ENCODE results near the gene PCP4L1.
"Not testable (repeated sequence)": the region's sequence is repeated elsewhere in the genome, so short reads cannot be mapped to it uniquely, and the experiment has no call there.

Gene PCP4L1

DNA sequence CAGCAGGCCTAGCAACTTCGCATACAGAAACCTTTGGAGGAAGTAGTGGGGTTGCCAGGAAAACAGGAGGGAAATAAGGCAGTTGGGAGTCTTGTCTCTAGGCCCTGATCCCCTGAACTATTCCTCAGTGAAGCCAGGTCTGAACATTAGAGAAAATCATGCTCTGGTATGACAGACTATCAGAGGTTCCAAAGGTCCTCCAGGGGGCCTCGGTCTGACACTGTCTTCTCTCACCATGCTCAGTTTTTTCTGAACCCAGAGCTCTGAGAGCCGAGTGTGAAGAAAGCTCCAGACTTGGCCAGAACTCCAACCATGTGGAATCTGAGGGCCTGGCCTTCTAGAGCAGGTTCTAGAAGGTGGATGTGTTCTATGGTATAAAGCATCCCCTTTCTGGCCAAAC, 28.6 kb upstream of the PCP4L1 start:
- no peak for DNase-seq

DNA sequence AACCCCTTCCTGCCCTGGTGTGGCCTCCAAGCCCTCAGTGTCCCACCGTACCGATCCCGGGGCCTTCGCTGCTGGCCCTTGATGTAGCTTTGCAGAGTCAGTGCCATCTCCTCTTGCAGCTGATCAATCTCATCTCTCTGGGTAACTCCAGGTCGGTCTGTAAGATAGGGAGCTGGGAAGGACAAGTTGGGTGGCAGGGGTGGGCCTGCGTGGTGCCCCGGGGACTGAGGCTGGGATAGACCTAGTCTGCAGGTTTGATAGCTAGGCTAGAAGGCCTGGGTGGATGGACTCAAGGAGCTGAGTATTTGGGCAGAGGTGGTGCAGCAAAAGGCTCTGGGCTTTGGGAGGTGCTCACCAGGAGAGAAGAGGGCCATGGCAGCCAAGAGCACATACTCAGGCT, 27.8 kb upstream of the PCP4L1 start:
- DNase-seq: no peak

DNA sequence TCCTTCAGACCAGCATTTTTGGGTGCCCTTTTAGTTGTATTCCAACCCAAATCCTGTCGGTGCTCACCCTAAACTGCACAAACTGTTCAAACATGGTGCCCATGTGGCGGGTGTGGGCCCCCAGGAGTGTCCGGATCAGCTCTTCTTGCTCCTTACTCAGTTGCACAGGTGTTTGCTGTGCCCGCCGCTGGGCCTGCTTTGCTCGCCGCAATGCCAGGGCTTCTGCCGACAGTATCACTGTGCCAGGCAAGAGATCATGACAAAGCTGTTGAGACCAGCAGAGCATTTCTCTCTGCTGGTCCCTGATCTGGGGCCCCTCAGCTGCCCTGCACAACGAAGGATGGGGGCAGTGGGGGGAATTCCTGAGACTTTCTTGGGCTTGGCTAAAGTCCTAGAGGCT, 25.4 kb upstream of the PCP4L1 start:
- DNase-seq: no peak

DNA sequence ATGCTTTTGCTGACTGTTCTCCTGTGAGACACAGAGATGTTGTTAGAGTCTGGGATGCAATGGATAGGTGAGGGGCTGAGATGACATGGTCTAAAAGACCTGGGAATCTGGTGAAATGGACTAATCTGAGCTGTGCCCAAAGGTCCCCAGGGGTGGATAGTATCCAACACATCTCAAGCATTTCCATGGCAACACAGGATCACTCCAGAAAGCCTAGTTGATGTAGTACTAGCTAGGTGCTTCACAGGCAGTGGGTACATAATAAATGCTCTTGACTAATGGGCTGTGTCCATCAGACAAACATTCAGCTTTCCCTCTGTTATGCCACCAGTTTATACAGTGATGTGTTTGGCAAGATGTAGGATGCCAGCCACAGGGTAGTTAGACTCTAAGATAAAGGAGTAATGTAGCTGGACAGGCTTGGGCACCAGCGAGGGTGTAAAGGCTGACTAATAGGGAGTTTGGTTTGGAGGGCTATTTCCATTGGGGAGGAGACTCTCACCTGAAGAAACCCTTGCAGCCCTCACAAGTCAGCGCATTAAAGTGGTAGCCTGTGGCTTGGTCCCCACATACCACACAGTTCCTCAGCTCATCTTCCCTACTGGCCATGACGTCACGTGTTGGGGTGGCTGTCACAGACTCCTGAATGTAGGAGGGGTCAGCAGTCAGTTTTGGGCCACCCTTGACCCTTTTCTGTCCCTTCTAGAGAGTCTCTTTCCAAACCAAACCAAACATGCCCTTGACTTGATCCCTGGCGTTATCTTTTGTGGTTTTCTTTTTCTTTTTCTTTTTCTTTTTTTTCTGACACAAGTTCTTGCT, 22.4 kb upstream of the PCP4L1 start:
- DNase-seq: no peak

DNA sequence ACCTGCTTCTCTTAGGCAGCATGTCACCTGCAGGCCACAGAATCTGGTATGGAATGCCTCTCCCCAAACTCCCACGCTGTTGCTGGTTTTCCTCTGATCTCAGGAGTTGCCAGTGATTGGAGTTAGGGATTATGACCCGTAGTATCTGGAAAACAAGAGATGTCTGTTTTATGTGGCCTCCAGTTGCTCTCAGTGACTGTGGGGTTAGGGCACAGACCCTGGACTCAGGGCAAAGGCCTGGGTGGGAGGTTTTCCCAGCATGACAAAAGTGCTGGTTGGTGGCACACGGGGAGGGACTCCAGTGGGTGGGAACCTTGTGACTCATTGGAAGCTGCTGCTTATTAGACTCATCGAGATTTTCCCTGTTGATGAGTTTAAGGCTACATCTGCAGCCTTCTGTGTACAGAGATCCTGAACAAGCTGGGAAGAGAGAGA, 20.5 kb upstream of the PCP4L1 start, which contains the start of gene NR1I3:
NR1I3 (minus strand) TSS at position 165 of the 435 bp plus-strand sequence. CDS start 1,638 bp downstream, outside the sequence.
- no peak for DNase-seq

DNA sequence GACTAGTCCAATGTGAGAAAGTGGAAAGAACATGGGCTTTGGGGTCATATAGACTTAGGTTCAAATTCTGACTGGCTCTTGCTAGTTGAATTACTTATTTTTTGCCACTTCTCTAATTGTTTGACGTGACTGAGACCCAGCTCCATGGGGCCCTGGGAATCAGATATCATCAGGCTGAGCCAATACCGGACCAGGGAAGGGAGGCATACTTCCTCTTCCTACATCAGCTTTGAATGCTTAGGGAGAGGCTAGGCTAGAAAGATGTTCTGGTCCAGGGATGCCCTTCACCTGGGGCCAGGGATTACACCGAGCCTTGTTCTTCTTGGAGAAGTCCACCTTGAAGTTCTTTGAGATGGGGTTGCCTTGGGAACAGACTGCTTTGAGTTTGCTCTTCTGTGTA, 16.9 kb upstream of the PCP4L1 start:
- DNase-seq: no peak

DNA sequence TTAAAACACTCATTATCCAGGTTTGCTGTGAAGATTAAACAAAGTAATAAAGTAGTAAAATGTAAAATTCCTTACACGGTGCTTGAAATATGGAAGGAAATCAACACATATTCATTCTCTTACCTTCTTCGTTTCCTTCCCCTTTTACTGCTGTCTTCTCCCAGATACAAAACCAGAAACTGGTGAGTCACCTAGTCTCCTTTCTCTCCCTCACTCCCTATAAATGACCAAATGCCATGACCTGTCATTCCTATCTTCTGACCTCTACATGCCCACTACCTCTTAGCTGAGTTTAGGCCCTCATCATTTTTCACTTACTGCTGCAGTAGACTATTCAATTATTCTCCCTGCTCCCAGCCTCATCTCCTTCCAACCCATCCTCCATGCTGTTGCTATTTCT, 16.2 kb upstream of the PCP4L1 start:
- DNase-seq: no peak

- DNase-seq: no peak
Observed at GRCh38 chr1:161244888-161245287, 13.7 kb upstream of the PCP4L1 start.

GRCh38 chr1:161250100-161250499, 8.4 kb upstream of the PCP4L1 start:
- DNase-seq: not testable (repeated sequence)

DNA sequence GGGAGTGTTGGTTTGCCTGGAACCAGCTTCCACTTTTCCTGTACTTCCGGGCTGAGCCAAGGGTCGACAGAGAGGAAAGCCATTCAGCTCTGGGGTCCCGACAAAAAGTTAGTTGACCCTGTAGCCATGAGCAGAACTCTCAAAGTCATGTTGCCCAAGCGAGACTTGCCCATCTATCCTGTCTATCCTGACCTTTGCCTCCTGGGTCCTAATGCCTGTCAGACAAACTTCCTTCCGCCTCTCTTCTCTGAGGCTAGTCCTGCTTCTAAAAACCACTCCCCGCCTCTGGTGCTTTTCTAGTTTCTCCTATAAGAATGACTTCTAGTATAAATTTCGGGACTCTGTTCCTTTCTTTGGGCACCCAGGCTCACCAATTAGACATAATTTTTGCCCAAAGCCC, 7.7 kb upstream of the PCP4L1 start:
- DNase-seq: no peak

GRCh38 chr1:161251579-161251978, 7.0 kb upstream of the PCP4L1 start:
- no peak for DNase-seq

GRCh38 chr1:161255302-161255701, 3.2 kb upstream of the PCP4L1 start:
- not testable (repeated sequence) for DNase-seq

DNA sequence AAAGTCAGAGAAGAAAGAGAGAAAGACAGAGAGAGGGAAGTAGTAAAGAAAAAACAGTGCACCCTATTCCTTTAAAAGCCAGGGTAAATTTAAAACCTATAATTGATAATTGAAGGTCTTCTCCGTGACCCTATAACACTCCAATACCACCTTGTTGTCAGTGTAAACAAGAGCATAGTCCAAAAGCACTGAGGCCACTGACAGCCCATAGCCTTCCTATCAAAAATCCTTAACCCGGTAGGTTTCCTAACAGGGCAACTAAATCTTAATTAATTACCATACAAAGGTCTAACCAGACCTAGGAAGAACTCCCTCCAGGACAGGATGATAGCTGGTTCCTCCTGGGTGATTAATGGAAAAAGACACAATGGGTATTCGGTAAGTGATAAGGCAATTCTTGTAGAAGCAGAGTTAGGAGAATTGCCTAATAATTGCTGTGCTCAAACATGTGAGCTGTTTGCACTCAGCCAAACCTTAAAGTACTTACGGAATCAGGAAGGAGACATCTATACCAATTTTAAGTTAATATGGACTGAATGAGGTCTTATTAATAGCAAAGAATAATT, 2.5 kb upstream of the PCP4L1 start:
- not testable (repeated sequence) for DNase-seq

- not testable (repeated sequence) for DNase-seq
Observed at GRCh38 chr1:161257109-161257508, 1.4 kb upstream of the PCP4L1 start.

- DNase-seq: no peak
Observed at GRCh38 chr1:161259345-161259702, 779 bp downstream of the PCP4L1 start.

DNA sequence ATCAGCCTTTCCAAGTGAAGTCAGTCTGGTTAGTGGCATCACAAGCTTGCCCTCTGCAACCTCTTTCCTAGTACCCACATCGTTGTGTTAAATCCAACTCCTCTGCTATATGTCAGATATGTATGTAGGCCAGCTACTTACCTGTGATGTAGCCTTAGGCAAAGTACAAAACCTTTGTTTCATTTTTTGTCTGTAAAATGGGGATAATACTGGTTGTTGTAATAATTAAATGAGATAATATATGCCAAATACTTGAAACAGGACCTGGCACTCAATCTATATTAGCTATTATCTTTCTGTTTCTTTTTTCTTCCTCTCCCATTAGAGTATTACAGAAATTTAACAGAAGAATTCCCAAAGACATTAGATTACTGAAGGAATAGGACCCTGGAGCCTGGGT, 1.2 kb downstream of the PCP4L1 start:
- DNase-seq: no peak

DNA sequence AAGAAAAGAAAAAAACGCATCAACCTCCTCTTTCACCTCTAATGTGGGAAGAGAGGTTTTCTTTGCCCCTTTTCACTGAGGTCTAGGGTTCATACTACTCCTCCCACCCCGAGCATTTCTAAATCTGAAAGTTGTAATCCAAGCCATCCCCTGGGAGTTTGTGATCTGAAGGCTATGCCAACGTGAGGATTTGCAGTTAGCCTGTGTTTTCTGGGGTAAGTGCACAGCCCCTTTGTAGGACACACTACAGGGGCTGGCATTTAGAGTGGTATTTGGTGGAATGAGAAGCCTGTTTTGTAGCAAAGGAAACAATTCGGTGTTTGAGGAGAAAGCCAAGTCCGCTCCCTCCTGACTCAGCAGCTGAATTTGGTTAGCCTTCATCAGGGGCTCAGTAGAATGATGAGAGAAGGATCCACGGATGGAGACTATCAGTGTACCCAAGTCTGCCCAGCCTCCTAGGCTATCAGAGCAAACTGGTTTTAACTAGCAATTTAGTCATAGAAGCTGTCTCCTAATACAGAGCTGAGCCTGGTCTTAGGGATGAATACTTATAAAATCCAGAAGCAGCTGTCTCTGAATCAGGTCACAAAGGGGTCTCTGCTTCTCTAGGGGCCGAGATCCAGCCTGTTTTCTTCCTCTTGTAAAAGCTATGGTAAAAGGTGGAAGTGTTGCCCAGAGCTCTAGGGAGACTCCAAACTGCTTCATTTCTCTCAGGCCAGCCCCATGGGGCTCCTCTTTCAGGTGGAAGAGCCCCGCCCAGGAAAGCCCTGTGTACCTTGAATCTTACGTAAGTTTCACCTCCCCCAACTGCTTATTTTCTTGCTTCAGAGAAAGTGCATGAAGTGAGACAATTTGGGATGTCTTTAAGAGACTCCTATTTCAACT, 2.1 kb downstream of the PCP4L1 start:
- no peak for DNase-seq

DNA sequence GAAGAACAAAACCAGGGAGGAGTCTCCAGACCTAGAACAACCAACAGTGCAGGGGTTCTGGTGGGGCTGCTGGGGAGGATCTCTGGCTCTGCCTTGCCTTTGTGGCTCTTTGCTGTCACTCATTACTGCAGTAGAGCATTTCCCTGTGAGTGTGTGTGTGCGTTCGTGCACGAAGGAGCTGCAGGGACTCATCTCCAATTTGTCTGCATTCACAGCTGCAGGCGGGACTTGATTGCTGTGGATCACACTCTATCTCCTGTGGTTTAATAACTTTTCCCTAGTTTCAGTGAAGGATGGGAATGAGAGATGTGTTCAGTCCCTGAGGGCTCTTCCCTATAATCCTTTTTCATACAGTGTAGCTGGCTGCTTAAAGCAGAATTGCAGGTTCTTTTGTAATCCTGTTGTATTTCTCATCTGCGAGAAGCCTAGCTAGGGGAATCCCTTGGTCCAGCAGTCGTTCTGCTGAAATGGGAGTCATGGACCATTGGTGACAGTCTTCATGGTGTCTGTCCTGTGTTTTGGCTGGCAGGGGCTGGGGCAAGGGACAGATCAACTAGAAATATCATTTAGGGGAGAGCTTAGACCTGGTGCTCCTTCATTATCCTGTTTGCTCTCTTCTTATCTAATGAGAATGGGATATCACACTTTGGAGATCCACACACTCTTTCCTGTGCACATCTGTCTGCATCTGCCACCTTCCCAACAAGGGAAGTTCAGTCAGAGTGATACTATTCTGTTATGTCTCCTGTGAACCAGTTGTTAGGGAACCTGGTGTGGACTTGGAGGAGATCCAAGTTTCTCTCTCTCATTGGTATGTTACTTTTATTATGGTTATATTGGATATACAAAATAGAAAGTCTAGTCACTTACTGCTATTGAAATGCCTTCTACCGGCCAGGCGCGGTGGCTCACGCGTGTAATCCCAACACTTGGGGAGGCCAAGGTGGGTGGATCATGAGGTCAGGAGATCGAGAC, 3.0 kb downstream of the PCP4L1 start:
- no peak for DNase-seq

GRCh38 chr1:161265305-161265704, 6.8 kb downstream of the PCP4L1 start:
- DNase-seq: no peak

DNA sequence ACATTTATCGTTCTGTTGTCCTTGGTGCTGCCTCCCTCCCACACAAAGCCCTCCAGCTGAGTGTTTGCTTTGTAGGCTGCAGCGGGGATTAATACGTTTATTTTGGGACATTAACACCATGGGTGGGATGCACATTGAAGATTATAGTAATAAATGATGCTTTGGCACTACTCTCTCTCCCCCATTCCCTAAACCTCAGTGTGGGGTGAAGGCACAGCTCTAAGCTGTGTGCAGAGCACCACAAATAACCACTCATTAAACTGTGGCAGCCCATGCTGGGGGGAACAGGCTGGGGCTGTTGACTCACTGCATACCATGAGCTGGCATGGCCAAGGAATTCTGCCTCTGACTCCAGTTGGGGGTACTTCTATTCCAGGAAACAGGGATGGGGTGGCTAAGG, 7.7 kb downstream of the PCP4L1 start:
- no peak for DNase-seq

DNA sequence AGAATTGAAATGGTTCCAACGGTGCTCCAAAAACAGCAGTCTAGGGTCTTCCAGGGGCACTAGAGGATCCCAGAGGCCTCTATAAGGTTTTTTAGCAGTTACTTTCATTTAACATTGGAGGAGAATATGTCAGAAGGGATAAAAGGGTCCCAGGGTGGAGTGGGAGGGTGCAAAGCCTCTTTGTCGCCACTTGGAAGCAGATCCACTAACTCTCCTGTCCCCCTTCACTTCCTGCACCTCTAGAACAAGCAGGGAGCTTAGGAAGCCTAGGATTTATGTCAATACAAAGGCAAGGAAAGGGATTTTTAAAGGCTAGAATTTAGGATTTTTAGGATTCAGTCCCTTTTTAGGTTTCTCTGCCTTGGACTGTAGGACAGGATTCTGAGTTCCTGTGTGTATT, 8.3 kb downstream of the PCP4L1 start:
- DNase-seq: no peak

DNA sequence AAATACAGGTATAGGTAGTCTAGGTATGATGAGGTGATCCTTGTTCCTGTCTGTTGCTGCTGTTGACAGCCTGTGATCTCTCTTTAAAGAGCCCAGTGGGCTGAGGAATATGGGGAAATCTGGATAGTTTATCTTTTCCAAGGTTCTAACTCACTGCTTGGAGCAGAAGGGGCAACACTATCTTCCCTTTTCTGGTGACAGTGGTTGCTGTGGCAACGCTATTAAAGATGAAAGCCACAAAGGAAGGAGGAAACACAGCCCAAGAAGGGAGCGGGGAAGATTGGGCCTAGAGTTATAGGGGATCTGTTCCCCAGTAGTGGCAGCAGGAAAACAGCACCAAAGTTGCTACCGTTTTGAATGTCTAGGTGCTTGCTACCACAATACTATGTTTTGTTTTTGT, 8.8 kb downstream of the PCP4L1 start:
- no peak for DNase-seq
